Right lobe of liver (tissue), 4 donors: Measurements from ENCODE around the gene ST8SIA2.

Experiments used
- CTCF ChIP-seq, 4 donors: fragments of 200-600 bp in 3 of 4; fragments of 450-650 bp in 1 of 4; IDR thresholded peaks; one replicate each; pipeline versions ENCODE4 v1.5.1 to v1.8.0; 2016 to 2022; ENCODE audit warnings: antibody characterized with exemption in 4 of 4, mild to moderate bottlenecking in 2 of 4
- POLR2A ChIP-seq: fragments of 450-650 bp; IDR thresholded peaks from one replicate; pipeline ENCODE4 v1.6.1; 2017; ENCODE audit warnings: antibody characterized with exemption, mild to moderate bottlenecking
- donor health status: DM: no; HTN: no; CAD: no.
- donor health status: DM: no; HTN: no; CAD: no.
- donor health status: DM: no; HTN: yes; CAD: no.

DNA sequence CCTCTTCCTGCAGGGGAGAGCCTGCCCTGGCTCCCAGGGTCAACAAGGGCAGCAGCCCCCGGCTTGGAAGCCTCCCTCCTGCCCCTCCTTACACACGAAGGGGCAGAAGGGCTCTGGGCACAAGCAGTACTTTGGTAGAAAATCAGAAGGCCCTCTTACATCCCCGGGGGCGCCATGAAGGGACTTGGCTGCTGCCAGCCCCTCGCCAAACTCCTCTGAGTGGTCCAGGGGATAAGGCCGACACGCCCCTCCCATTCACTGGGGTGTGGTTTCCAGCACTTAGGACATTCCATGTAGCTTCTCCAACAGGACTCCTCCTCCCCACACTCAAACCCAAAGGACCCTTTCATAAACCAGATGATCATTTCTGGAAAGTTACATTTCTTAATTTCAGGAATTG is 1.2 kb upstream of the ST8SIA2 start:
- TF ChIP-seq CTCF (IDR thresholded peaks at IDR 0.05) (no peak), POLR2A (no peak)
